Stimulated activated CD4-positive, alpha-beta T cell treated with anti-CD3 and anti-CD28 coated beads, Interleukin-12 subunit alpha, Interleukin-12 subunit beta, amount 100 ng/mL, for 48 hours (primary cell): ENCODE results near the gene HNRNPA2B1.

Experiments used
- DNase-seq, 3 donors: peaks; one replicate each; pipeline ENCODE4 v3.0.0-alpha.2; 2020; ENCODE audit warnings: low read depth in 2 of 3, low spot score in 1 of 3

HNRNPA2B1 gene

DNA sequence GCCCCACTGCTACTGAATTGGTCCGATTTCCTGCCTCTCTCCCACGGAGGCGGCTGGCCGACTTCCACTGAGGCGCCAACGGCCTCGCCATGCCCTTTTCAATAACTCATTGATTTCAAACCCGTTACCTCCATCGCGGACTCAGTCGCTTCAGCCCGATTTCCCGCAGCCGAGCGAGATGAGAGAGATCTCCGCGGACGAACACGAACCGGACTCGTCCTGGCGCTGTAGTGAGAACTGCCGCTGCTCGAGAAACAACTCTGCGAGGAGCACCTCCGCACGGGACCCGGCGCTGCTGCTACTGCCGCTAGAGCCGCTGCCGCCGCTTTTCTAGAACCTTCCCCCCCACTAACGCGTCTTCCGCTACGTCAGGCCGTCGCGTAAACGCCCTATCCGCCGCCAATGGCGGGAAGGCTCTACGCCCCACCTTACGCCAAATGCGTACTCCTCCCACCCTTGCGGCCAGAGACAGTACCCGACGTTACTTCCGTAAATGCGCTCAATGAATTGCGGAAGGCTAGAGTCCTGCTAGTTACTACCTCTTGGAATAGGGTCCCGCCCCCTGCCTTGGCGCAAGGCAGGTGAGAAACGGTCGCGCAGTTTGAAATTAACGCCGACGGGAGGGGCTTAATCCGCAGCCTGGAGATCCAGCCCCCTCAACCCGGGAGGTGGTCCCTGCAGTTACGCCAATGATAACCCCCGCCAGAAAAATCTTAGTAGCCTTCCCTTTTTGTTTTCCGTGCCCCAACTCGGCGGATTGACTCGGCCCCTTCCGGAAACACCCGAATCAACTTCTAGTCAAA, at the start of gene HNRNPA2B1:
Gene HNRNPA2B1, minus strand, starts transcription at position 303 of the 803 bp plus-strand sequence. Its CDS starts 169 bp downstream, at position 134.
- peak; percentile 93 to 99 (median 95) for DNase-seq

DNA sequence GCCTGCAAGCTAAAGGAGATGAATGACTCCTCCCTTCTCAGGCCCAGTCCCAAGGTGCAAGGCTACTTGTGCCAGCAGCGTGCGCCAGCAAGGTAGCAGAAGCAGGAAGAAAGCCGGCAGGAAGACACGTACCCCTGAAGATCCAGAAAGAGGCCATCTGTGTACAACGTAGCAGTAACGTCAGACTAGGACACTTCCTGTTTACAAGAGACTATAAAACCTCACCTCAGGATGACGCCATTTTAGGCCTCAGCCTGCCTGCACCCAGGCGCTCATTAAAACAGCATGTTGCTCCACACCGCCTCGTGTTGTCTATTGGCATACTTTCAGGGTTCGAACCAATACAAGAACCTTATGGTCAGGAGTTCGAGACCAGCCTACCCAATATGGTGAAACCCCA, 49.7 kb upstream of the HNRNPA2B1 start:
- DNase-seq = no peak

DNA sequence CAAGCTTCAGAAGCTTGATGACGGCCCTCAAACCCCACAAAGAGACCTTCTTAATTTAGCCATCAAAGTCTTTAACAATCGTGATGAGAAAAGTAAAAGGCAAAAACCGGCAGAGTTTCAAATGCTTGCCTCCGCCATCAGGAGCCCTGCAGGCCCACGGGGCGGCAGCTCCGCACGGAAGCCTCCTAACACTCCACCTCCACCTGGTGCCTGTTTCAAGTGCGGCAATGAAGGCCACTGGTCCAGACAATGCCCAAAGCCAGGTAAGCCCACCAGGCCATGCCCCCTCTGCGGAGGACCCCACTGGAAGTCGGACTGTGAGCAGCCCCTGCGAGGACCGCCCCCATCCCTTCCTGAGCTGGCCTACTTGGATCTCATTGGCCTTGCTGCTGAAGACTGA, 44.6 kb upstream of the HNRNPA2B1 start:
- no peak for DNase-seq

DNA sequence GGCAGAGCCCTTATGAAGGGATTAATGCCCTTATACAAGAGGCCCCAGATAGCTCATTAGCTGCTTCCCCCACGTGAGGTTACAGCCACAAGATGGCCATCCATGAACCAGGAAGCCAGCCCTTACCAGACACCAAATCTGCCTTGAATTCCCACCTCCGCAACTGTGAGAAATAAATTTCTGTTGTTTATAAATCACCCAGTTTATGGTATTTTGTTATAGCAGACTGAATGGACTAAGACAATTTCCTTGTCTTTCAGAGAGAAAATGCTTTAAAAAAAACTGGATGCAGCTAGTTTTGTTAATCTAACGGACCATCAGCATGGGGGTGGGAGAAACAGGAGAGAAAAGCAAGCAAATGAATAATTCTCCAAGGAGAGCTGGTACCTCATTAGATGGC, 37.5 kb upstream of the HNRNPA2B1 start:
- no peak for DNase-seq

GRCh38 chr7:26237035-26237807, 36.7 kb upstream of the HNRNPA2B1 start:
- DNase-seq = no peak

GRCh38 chr7:26233902-26234511, 33.5 kb upstream of the HNRNPA2B1 start:
- no peak for DNase-seq

- no peak for DNase-seq
Measured at GRCh38 chr7:26227987-26228386, 27.4 kb upstream of the HNRNPA2B1 start.

GRCh38 chr7:26224359-26224758, 23.8 kb upstream of the HNRNPA2B1 start:
- no peak for DNase-seq

DNA sequence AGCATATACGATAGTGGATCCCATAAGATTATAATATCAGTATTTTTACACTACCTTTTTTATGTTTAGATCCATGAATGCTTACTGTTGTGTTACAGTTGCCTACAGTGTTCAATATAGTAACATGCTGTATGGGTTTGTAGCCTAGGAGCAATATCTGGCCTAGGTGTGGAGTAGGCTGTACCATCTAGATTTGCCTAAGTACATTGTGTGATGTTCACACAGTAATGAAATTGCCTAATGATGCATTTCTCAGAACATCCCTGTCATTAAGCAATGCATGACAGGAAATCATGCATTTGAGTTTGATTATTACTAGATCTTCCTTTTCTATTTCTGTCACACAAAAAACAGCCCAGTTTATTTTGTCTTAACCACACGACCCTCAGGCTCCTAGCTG, 15.5 kb upstream of the HNRNPA2B1 start:
- no peak for DNase-seq

GRCh38 chr7:26213807-26214515, 13.4 kb upstream of the HNRNPA2B1 start:
- no peak for DNase-seq

DNA sequence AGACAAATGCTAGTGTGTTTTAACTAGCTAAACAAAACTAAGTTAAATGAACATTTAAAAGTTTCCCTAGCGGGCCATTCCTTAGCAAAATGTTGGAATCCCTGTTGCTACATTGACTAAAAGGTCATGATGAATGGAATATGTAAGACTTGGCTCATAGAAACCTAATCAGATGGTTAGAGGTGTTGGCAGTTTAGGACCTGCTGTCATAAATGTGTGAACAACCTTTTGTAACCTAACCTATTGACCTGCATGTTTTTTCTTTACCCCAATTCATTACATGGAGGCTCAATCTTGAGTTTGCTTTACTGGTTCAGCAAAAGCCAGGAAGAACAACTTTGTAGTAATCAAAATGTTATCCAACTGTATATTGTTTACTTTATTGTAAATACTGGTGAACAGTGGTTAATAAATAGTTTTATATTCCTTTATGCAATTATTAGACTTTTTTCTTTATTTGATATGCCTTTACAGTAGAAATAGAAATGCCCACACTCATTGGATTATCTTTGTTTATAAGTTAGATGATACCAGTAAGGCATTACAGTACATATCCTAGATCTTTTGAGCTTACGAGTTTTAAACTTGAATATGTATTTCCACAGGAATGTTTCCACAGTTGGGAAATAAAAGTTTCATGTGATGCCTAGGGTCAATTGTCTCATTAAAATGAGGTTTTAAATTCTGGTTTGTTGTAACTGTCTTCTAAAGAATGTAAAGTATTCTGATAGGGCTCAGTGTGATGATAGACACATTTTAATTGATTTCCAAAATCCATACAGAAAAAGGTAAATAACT, 12.6 kb upstream of the HNRNPA2B1 start:
- DNase-seq = no peak

DNA sequence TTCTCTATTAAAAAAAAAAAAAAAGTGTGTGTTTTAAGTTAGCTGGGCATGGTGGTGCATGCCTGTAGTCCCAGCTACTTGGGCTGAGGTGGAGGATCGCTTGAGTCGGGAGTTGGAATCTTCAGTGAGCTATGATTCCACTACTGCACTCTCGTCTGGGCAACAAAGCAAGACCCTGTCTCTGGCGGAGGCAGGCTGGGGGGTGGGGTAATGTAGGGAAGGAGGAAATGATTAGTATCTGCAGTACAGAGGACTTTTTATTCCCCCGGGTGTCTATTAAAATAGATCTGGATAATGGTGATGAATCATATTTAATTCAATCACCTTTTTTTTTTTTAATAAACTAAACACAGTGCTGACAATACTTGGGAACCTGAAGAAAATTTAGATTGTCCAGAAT, 7.5 kb upstream of the HNRNPA2B1 start:
- no peak for DNase-seq

DNA sequence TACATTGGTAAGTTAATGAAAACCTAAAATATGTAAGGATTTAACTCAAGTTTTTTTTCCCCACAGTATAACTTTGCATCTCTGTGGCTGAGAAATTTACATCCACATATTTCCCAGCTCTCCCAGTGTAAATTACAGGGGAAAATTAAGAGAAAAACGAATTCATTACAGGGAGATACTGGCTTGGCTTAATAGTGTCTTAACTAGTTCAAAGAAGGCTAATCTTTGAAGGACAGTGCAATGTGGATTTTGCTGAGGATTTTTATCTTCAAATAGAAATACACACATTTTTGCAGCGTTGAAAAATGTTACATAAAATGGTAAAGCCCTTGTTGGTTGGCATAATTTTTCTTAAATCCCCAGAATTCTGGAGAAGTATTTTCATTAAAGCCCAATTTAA, 2.5 kb upstream of the HNRNPA2B1 start:
- no peak for DNase-seq

DNA sequence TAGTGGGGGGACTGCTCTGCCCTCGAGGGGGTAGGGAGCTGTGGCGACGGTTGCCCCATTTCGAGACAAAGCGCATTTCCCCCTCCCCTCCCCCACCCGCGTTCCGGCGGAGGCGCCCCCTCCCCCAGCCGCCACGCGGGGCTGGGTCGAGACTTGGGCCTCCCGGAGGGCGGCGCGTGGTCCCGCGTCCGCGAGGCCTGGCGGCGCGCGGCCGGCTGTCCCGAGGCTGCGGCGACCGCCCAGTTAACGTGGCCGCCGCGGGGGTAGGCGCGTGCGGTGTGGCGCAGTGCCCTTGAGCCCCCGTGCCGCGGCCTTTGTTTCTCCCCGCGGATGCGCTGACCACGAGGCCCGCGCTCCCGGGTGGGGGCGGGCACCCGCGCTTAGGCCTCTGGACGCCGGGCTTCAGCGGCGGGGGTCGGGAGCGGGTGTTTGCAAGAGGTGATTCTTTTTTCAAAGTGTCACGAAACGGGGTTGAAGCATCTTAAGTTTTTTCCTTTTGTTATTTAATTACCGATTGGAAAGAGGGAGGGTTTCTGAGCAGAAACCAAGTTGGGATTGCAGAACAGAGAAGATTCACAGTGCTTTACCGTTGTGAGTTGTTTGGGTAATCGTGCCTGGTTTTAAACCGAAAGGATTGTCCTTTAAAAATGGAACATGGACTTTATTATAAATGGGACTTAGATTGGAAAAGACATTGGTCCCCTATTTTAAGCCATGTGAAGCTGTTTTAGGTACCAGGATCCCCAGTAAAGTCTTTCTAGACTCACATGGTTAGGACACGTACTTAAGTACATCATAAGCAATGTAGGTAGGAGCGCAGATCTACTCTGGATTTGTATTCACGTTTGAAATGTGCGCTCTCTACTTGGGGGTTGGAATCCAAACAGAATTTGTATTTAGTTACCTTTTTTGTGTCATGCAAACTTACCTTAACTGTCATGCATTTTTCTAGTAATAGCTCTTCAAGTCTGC, 1.8 kb upstream of the HNRNPA2B1 start:
- DNase-seq = peak; percentile 36 to 52 (median 49)

GRCh38 chr7:26201247-26202018, 887 bp upstream of the HNRNPA2B1 start, which contains the start of gene CBX3:
TSS of gene CBX3 (plus strand) at chr7:26201745. CDS start at chr7:26202999, 1,254 bp downstream.
- peak; percentile 85 to 92 (median 86) for DNase-seq

GRCh38 chr7:26200038-26200443, 505 bp downstream of the HNRNPA2B1 start:
- DNase-seq = peak; percentile 66 to 75 (median 69)

- peak; percentile 41 to 52 (median 50) for DNase-seq
Measured at GRCh38 chr7:26199301-26200037, 1.1 kb downstream of the HNRNPA2B1 start.

DNA sequence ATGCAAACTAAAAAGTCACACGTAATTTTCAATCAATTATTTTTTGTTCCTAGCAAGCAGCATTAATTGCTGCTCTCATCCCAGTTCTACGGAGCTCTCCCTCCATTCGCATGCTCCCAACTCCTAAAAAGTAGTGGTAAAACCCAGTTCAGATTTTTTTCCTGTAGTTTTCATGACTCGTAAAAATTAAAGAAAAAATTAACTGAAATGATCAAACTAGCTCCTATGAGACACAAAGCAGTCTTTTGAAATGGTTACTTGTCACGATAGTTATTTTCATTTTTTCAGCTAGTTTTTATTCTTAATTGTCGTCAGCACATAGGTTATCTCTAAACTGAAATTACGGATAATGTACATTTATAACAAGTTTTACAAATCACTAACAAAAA, 1.8 kb downstream of the HNRNPA2B1 start:
- DNase-seq = no peak
